Transverse colon (tissue), 4 donors: ENCODE data around the gene BORCS5. TPM values are rescaled to one million over a fixed set of nuclear protein-coding genes. Genes with fewer than 3 reads are reported as not detected.
"Not testable (repeated sequence)": the region's sequence is repeated elsewhere in the genome, so short reads cannot be mapped to it uniquely, and the experiment has no call there.

Source experiments
- DNase-seq: peaks from one replicate; pipeline ENCODE4 v3.0.0-alpha.2; 2019
- H3K27ac ChIP-seq, 4 donors: fragments of 200-600 bp; sonication (generic); 2 replicates each; pipeline ENCODE4 v1.5.1; 2016 to 2018; ENCODE audit warnings: inconsistent platforms in 4 of 4
- H3K27me3 ChIP-seq: fragments of 200-600 bp; sonication (generic); 2 replicates; pipeline ENCODE4 v1.5.1; 2017; ENCODE audit warnings: inconsistent platforms
- H3K36me3 ChIP-seq, 4 donors: fragments of 200-600 bp; sonication (generic); 2 replicates each; pipeline ENCODE4 v1.5.1; 2017 to 2019; ENCODE audit warnings: inconsistent platforms in 4 of 4
- H3K4me1 ChIP-seq, 4 donors: fragments of 200-600 bp; sonication (generic); 2 replicates each; pipeline ENCODE4 v1.5.1; 2017 to 2020; ENCODE audit warnings: inconsistent platforms in 4 of 4
- H3K4me3 ChIP-seq, 4 donors: fragments of 200-600 bp; sonication (generic); 1 replicate in 1 of 4; 2 replicates in 3 of 4; pipeline versions ENCODE4 v1.5.1 to v1.6.1; 2017 to 2019; ENCODE audit warnings: inconsistent platforms in 4 of 4
- H3K9me3 ChIP-seq, 2 donors: fragments of 200-600 bp; sonication (generic); 2 replicates each; pipeline ENCODE4 v1.5.1; 2017 to 2019; ENCODE audit warnings: inconsistent platforms in 2 of 2
- CTCF ChIP-seq, 5 experiments: fragments of 200-600 bp in 3 of 5; fragments of 450-650 bp in 2 of 5; sonication (generic) in 3 of 5; IDR thresholded peaks; 1 replicate in 2 of 5; 2 replicates in 3 of 5; pipeline ENCODE4 v1.5.1; 2016 to 2017; ENCODE audit warnings: antibody characterized with exemption in 5 of 5, inconsistent platforms in 3 of 5, mild to moderate bottlenecking in 2 of 5, moderate library complexity in 1 of 5
- EP300 ChIP-seq: sonication (generic); formaldehyde crosslinking; IDR thresholded peaks from one replicate; pipeline ENCODE4 v1.6.1; 2017; ENCODE audit warnings: antibody characterized with exemption, low read depth
- POLR2A ChIP-seq: fragments of 450-650 bp; IDR thresholded peaks from one replicate; pipeline ENCODE4 v1.6.1; 2016; ENCODE audit warnings: antibody characterized with exemption, mild to moderate bottlenecking, moderate library complexity
- POLR2AphosphoS5 ChIP-seq, 3 donors: sonication (generic); formaldehyde crosslinking; IDR thresholded peaks; one replicate each; pipeline ENCODE4 v1.6.1; 2016; ENCODE audit warnings: antibody characterized with exemption in 3 of 3
- WGBS, 2 donors: methylation state at CpG; one replicate each; pipeline ENCODE4 v1.1.5; 2018; ENCODE audit warnings: low coverage in 1 of 2; 5-methylcytosine and 5-hydroxymethylcytosine counted together
- in situ Hi-C, 4 donors: fragments of 200-750 bp; cut with MboI; loops; one replicate each; pipeline versions ENCODE4 v1.15.0 to v1.15.1; 2017; ENCODE audit warnings: low sequenced_read_pairs in 3 of 4, low pct_ligation_motif_present in 1 of 4, low pct_unique_long_range_greater_than_20kb in 1 of 4
- intact Hi-C: fragments of 100-400 bp; cut with DNase I; formaldehyde crosslinking; loops from one replicate; pipeline ENCODE4 v1.15.1; 2023; ENCODE audit warnings: low total_unique reads
- total RNA-seq, 4 donors: library from RNA; depleted of rRNA; stranded (reverse); fragments of >200 nt; gene quantifications; one replicate each; pipeline ENCODE4 v1.1.0, GENCODE V29; 2016

Gene BORCS5
- total RNA-seq, 4 donors from 2014 or later, result 8.5 to 52.7 (median 21.3) TPM

- H3K4me3 ChIP-seq, result no peak overlapping the region
- WGBS, 2 donors, result 65 to 69% methylated on average over 3 of the region's 3 CpGs
These were observed 5.9 kb upstream of the BORCS5 start for GRCh38 chr12:12350868-12351463.

GRCh38 chr12:12351468-12352185 lies 5.3 kb upstream of the BORCS5 start:
- intact Hi-C loops, H3K4me3 ChIP-seq, H3K27me3 ChIP-seq, H3K36me3 ChIP-seq, DNase-seq, H3K9me3 ChIP-seq: not testable (repeated sequence)
- Histone ChIP-seq H3K4me1 (peaks cover 0 to 30% (median 16%) of the 10 kb centered on the region in 4 donors), H3K27ac (peak overlapping the region; percentile 90 to 95 (median 92))
- in situ Hi-C loops, result loop anchor here in 1 of 4 donors (25.0 kb wide), 1 partner anchor 336 kb away; the partner anchor contains the start of gene GPR19
- WGBS, 2 donors, result 65 to 74% methylated on average over 14 to 19 of the region's 19 CpGs

More at GRCh38 chr12:12350868-12351463, 5.9 kb upstream of the BORCS5 start:
- TF ChIP-seq CTCF (IDR thresholded peaks at IDR 0.05), result no peak
- TF ChIP-seq POLR2AphosphoS5 (IDR thresholded peaks at IDR 0.05), result no peak
- TF ChIP-seq POLR2A, result no peak
- no peak for TF ChIP-seq EP300
- Histone ChIP-seq H3K27me3 (no peaks in the 10 kb centered on the region), H3K27ac (peak overlapping the region; percentile 90 to 95 (median 92)), H3K36me3 (no peaks in the 10 kb centered on the region), H3K4me1 (peaks cover 0 to 25% (median 14%) of the 10 kb centered on the region in 4 donors), H3K9me3 (no peaks in the 10 kb centered on the region)
- in situ Hi-C loops, result loop anchor here in 1 of 4 donors (25.0 kb wide), 1 partner anchor 336 kb away; the partner anchor contains the start of gene GPR19
- intact Hi-C loops, result no loop called here
- DNase-seq, result peak; percentile 28

- H3K4me1 ChIP-seq, result peaks cover 0 to 37% (median 24%) of the 10 kb centered on the region in 4 donors
- WGBS, 2 donors, result 87% methylated on average over 1 of the region's 1 CpG; no CpG with 5 or more reads in 1 of the 2 donors
- DNase-seq, result no peak
- no peak for TF ChIP-seq EP300
- H3K36me3 ChIP-seq, result no peaks in the 10 kb centered on the region
- in situ Hi-C loops, result loop anchor here in 1 of 4 donors (25.0 kb wide), 1 partner anchor 334 kb away; the partner anchor contains the start of gene GPR19
- no peak overlapping the region for H3K4me3 ChIP-seq
- no peak overlapping the region for H3K27ac ChIP-seq
- H3K9me3 ChIP-seq, result no peaks in the 10 kb centered on the region
- H3K27me3 ChIP-seq, result no peaks in the 10 kb centered on the region
- intact Hi-C loops, result no loop called here
These were observed 3.6 kb upstream of the BORCS5 start for GRCh38 chr12:12353276-12353675.

- intact Hi-C loops, result no loop called here
- in situ Hi-C loops, result loop anchor here in 1 of 4 donors (25.0 kb wide), 1 partner anchor 333 kb away; the partner anchor contains the start of gene GPR19
- H3K27ac ChIP-seq, result no peak overlapping the region
- H3K36me3 ChIP-seq, result no peaks in the 10 kb centered on the region
- no peak for TF ChIP-seq POLR2AphosphoS5 (IDR thresholded peaks at IDR 0.05)
- TF ChIP-seq EP300, result no peak
- TF ChIP-seq CTCF (IDR thresholded peaks at IDR 0.05), result no peak
- TF ChIP-seq POLR2A, result no peak
- H3K27me3 ChIP-seq, result no peaks in the 10 kb centered on the region
- H3K4me1 ChIP-seq, result peaks cover 0 to 38% (median 28%) of the 10 kb centered on the region in 4 donors
- H3K9me3 ChIP-seq, result no peaks in the 10 kb centered on the region
- 77 to 80% methylated on average over 3 to 5 of the region's 5 CpGs for WGBS, 2 donors
- H3K4me3 ChIP-seq, result no peak overlapping the region
- no peak for DNase-seq
These were observed 3.1 kb upstream of the BORCS5 start for GRCh38 chr12:12353807-12354206.

- H3K4me3 ChIP-seq, result peak overlapping the region in 3 of 4 donors; percentile 78 to 90 (median 85)
- H3K27ac ChIP-seq, result peak overlapping the region; percentile 98 to 99 (median 98)
- no peaks in the 10 kb centered on the region for H3K9me3 ChIP-seq
- no peaks in the 10 kb centered on the region for H3K27me3 ChIP-seq
- WGBS, 2 donors, result 20 to 33% methylated on average over 5 of the region's 5 CpGs
- intact Hi-C loops (no loop called here), in situ Hi-C loops (loop anchor here in 1 of 4 donors (25.0 kb wide), 1 partner anchor 331 kb away; the partner anchor contains the start of gene GPR19)
- H3K4me1 ChIP-seq, result peaks cover 0 to 32% (median 21%) of the 10 kb centered on the region in 4 donors
- no peak for TF ChIP-seq POLR2A
- TF ChIP-seq CTCF (IDR thresholded peaks at IDR 0.05), result no peak
- no peak for TF ChIP-seq EP300
- no peak for TF ChIP-seq POLR2AphosphoS5 (IDR thresholded peaks at IDR 0.05)
- no peaks in the 10 kb centered on the region for H3K36me3 ChIP-seq
- DNase-seq, result no peak
These were observed 397 bp upstream of the BORCS5 start for GRCh38 chr12:12356467-12356895.
